ENCODE measurements around the gene ZNF579. TPM values are rescaled to one million over a fixed set of nuclear protein-coding genes. Genes with fewer than 3 reads are reported as not detected.

The ZNF579 gene
- total and polyA plus RNA-seq, 4 donors = 2.1 to 25.3 (median 17.4) TPM

DNA sequence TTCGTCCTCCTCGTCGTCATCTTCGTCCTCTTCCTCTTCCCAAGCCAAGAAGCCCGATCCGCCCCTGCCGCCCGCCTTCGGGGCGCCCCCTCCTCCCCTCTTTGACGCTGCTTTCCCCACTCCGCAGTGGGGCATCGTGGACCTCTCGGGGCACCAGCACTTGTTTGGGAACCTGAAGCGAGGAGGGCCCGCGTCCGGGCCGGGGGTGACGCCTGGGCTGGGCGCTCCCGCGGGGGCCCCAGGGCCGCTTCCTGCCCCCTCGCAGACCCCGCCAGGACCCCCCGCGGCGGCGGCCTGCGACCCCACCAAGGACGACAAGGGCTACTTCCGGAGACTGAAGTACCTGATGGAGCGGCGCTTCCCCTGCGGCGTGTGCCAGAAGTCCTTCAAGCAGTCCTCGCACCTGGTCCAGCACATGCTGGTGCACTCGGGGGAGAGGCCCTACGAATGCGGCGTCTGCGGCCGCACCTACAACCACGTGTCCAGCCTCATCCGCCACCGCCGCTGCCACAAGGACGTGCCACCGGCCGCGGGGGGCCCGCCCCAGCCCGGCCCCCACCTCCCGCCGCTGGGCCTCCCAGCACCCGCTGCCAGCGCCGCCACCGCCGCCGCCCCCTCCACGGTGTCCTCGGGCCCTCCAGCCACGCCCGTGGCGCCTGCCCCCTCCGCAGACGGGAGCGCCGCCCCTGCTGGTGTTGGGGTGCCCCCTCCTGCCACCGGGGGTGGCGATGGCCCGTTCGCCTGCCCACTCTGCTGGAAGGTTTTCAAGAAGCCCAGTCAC is 33.5 kb upstream of the ZNF579 start:
- Histone ChIP-seq H3K27me3 (ENCODE audit: control insufficient read depth, insufficient read depth, low read length) (no peaks in the 10 kb centered on the region), H3K36me3 (ENCODE audit: control insufficient read depth, insufficient read depth, low read length) (peaks cover 63% of the 10 kb centered on the region), H3K4me1 (ENCODE audit: control insufficient read depth, insufficient read depth, low read length) (no peaks in the 10 kb centered on the region), H3K4me3 (ENCODE audit: low read depth, low read length) (no peak overlapping the region), H3K9me3 (ENCODE audit: control insufficient read depth, insufficient read depth, low read length) (no peaks in the 10 kb centered on the region), H3K27ac (ENCODE audit: low read depth, low read length) (no peak overlapping the region)
- no peak for DNase-seq (ENCODE audit: low read depth in 4 of 6, low spot score in 6 of 6)
- WGBS (ENCODE audit: insufficient coverage) = 96% methylated on average over 63 of the region's 75 CpGs

DNA sequence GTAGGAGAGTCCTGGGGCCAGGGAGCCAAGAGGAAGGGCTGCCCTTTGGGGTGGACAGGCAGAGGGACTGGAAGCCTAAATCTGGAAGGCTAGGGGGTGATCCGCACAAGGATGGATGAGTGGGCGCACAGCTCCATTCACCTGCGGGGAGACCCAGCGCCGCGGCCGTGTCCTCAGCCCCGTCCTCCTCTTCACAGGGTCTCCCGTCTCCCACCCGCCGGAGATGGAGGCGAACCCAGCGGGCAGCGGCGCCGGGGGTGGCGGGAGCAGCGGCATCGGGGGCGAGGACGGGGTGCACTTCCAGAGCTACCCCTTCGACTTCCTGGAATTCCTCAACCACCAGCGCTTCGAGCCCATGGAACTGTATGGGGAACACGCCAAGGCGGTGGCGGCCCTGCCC is 32.7 kb upstream of the ZNF579 start:
- H3K27ac ChIP-seq (ENCODE audit: low read depth, low read length) = no peak overlapping the region
- H3K36me3 ChIP-seq (ENCODE audit: control insufficient read depth, insufficient read depth, low read length) = peaks cover 62% of the 10 kb centered on the region
- no peaks in the 10 kb centered on the region for H3K27me3 ChIP-seq (ENCODE audit: control insufficient read depth, insufficient read depth, low read length)
- no peak overlapping the region for H3K4me3 ChIP-seq (ENCODE audit: low read depth, low read length)
- H3K9me3 ChIP-seq (ENCODE audit: control insufficient read depth, insufficient read depth, low read length) = no peaks in the 10 kb centered on the region
- WGBS (ENCODE audit: insufficient coverage) = 97% methylated on average over 18 of the region's 27 CpGs
- no peaks in the 10 kb centered on the region for H3K4me1 ChIP-seq (ENCODE audit: control insufficient read depth, insufficient read depth, low read length)
- DNase-seq (ENCODE audit: low read depth in 4 of 6, low spot score in 6 of 6) = no peak

DNA sequence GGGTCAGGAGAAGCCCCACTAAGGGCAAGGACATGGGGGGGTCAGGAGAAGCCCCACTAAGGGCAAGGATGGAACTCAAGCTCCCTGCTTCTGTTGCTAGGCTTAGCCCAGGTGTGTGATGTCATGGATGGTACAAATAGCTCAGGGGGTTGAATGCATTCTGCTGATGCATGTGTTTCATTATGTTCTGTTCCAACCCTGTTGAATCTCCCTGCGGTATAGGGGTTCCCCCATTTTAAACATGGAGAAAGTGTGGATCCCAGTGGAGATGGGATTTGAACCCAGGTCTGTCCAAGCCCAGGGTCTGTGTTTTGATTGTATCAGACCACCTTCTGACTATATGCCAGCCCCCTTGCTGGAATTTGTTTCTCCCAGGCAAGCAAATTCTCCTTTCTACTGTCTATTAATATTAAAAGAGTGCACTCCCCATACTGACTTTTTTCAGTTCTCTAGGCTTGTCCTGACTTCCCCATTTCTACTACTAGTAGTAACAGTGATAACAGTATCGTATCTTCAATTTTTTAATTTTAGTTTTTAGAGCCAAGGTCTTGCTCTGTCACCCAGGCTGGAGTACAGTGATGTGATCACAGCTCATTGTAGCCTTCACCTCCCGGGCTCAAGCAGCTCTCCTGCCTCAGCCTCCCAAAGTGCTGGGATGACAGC is 31.5 kb upstream of the ZNF579 start:
- Histone ChIP-seq H3K27me3 (ENCODE audit: control insufficient read depth, insufficient read depth, low read length) (no peaks in the 10 kb centered on the region), H3K9me3 (ENCODE audit: control insufficient read depth, insufficient read depth, low read length) (no peaks in the 10 kb centered on the region), H3K36me3 (ENCODE audit: control insufficient read depth, insufficient read depth, low read length) (peaks cover 58% of the 10 kb centered on the region), H3K27ac (ENCODE audit: low read depth, low read length) (no peak overlapping the region), H3K4me3 (ENCODE audit: low read depth, low read length) (no peak overlapping the region), H3K4me1 (ENCODE audit: control insufficient read depth, insufficient read depth, low read length) (peaks cover 3% of the 10 kb centered on the region)
- 100% methylated on average over 2 of the region's 3 CpGs for WGBS (ENCODE audit: insufficient coverage)
- DNase-seq (ENCODE audit: low read depth in 4 of 6, low spot score in 6 of 6) = no peak

DNA sequence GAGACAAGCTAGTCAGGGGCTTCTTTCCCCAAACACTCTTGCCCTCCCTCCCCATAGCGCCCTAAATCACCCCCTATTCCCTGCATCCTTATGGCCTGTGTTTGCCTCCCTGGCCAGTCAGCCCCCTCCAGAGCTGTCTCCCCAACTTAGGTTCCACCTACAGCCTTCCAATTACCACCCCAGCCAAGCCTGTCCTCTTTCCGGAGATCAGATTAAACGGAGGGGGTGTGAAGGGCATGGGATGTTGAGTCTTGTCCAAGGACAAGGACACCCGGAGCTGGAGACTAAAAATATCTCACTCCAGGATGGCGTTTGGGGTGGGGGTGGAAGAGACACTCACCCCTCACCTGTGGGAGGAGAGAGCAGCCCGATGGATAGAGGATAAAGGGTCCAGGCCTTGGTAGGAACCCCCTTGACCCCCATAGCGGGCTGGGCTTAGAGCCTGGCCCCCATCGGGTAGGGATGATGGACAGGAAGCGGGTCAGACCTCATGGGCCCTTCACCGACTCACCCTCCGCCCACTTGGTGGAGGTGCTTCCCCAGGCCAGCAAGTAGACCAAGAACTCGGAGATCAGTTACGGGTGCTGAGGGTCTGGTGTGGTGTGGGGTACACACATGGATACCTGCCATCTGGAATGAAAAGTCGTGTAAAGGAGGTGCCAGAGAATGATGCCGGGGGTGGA is 30.8 kb upstream of the ZNF579 start:
- 96% methylated on average over 10 of the region's 15 CpGs for WGBS (ENCODE audit: insufficient coverage)
- Histone ChIP-seq H3K4me3 (ENCODE audit: low read depth, low read length) (no peak overlapping the region), H3K4me1 (ENCODE audit: control insufficient read depth, insufficient read depth, low read length) (peaks cover 9% of the 10 kb centered on the region), H3K36me3 (ENCODE audit: control insufficient read depth, insufficient read depth, low read length) (peaks cover 56% of the 10 kb centered on the region), H3K27ac (ENCODE audit: low read depth, low read length) (no peak overlapping the region), H3K27me3 (ENCODE audit: control insufficient read depth, insufficient read depth, low read length) (no peaks in the 10 kb centered on the region), H3K9me3 (ENCODE audit: control insufficient read depth, insufficient read depth, low read length) (no peaks in the 10 kb centered on the region)
- no peak for DNase-seq (ENCODE audit: low read depth in 4 of 6, low spot score in 6 of 6)

DNA sequence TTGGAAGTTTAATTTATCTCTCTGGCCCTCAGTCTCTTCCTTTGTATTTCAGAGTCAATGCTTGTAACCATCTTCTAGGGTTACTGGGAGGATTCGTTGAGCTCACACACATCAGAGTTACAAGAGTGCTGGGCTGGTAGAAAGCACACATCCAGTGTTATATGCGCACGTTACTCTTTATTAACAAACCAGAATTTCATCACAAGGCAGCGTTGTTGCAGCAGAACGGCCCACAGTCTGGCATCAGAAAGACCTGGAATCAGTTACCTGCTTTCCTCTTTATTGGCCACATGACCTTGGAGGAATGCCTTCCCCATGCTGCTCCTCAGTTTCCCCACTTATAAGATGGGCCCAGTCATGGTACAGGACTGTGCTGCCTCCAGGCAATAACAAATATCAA is 28.7 kb upstream of the ZNF579 start:
- H3K27ac ChIP-seq (ENCODE audit: low read depth, low read length) = no peak overlapping the region
- 100% methylated on average over 5 of the region's 5 CpGs for WGBS (ENCODE audit: insufficient coverage)
- H3K4me1 ChIP-seq (ENCODE audit: control insufficient read depth, insufficient read depth, low read length) = peaks cover 22% of the 10 kb centered on the region
- no peak for DNase-seq (ENCODE audit: low read depth in 4 of 6, low spot score in 6 of 6)
- H3K9me3 ChIP-seq (ENCODE audit: control insufficient read depth, insufficient read depth, low read length) = no peaks in the 10 kb centered on the region
- H3K36me3 ChIP-seq (ENCODE audit: control insufficient read depth, insufficient read depth, low read length) = peaks cover 36% of the 10 kb centered on the region
- no peak overlapping the region for H3K4me3 ChIP-seq (ENCODE audit: low read depth, low read length)
- H3K27me3 ChIP-seq (ENCODE audit: control insufficient read depth, insufficient read depth, low read length) = no peaks in the 10 kb centered on the region

DNA sequence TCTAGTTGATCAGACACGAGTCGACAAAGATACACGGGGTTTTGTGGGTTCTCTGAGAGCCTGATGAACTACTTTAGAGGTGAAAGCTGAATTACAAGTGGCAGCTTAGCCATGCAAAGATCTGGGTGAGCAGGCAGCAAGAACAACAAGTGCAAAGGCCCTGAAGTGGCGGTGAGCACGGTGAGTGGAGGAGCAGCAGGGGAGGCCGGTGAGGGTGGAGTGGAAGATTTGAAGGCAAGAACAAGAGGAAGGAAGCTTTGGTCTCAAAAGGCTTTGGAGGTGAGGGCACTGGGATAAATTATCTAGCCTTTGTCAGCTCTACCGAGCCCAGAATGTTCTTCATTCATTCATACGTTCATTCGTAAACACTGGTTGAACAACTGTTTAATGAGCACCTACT is 26.2 kb upstream of the ZNF579 start:
- Histone ChIP-seq H3K36me3 (ENCODE audit: control insufficient read depth, insufficient read depth, low read length) (peaks cover 30% of the 10 kb centered on the region), H3K9me3 (ENCODE audit: control insufficient read depth, insufficient read depth, low read length) (no peaks in the 10 kb centered on the region), H3K4me1 (ENCODE audit: control insufficient read depth, insufficient read depth, low read length) (peaks cover 28% of the 10 kb centered on the region), H3K27me3 (ENCODE audit: control insufficient read depth, insufficient read depth, low read length) (no peaks in the 10 kb centered on the region), H3K4me3 (ENCODE audit: low read depth, low read length) (no peak overlapping the region), H3K27ac (ENCODE audit: low read depth, low read length) (no peak overlapping the region)
- DNase-seq (ENCODE audit: low read depth in 4 of 6, low spot score in 6 of 6) = no peak
- 87% methylated on average over 6 of the region's 9 CpGs for WGBS (ENCODE audit: insufficient coverage)

DNA sequence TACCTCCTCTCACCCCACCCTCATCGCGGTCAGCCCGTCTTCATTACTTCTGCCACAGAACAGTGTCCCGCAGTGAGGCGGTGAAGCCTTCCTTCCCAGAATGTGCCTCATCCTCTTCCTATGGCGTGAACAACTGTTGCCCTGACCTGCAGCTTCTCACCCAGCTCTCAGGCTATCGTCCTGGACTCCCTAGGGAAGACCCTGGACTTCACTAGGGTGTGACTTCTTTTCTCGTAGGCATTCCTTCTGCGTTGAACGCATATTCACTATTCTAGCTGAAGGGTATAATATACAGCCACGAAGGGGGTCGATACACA is 25.8 kb upstream of the ZNF579 start:
- Histone ChIP-seq H3K4me1 (ENCODE audit: control insufficient read depth, insufficient read depth, low read length) (peaks cover 28% of the 10 kb centered on the region), H3K4me3 (ENCODE audit: low read depth, low read length) (peak overlapping the region; percentile 80), H3K27me3 (ENCODE audit: control insufficient read depth, insufficient read depth, low read length) (no peaks in the 10 kb centered on the region), H3K9me3 (ENCODE audit: control insufficient read depth, insufficient read depth, low read length) (no peaks in the 10 kb centered on the region), H3K36me3 (ENCODE audit: control insufficient read depth, insufficient read depth, low read length) (peaks cover 26% of the 10 kb centered on the region), H3K27ac (ENCODE audit: low read depth, low read length) (peak overlapping the region; percentile 93)
- no peak for DNase-seq (ENCODE audit: low read depth in 4 of 6, low spot score in 6 of 6)
- WGBS (ENCODE audit: insufficient coverage) = 31% methylated on average over 12 of the region's 12 CpGs

DNA sequence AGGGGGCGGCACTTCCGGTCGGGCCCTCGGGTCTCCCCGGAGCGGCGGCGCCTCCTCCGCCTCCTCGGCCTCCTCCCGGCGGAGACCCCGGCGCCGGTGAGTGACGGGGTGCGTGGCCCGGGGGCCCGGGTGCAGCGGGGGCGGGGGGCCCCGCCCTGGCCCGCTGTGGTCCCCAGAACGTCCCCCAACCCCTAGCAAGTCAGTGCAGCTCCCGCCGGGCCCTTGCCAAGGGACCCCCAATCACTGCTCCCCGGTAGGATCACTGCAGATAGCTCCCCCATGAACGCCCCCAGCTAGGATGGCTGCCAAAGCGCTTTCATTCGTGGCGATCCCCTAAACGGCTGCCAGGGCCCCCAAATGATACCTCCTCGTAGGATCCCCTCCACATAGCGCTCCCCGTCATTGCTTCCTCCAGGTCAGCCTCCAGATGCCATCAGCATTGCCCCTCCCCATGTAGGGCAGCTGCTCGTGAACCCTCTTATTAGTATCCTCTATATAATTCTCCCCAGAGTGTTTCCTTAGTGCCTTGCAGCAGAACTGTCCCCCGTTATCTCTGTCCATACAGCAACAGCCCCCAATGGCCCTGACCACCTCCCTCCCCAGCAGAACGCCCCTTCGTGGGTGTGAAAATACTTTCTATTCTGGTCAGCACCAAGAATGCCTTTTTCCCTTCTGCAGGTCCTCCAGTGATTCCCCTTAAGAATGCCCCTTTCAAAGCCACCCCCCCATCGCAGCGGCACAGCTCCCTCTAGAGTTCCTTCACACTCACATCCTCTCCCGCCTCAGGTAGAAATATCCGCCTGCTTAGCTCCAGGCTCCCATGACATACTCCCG is 25.2 kb upstream of the ZNF579 start, which contains the start of gene ZNF865:
Gene ZNF865 (plus strand): TSS at position 11 of the 834 bp plus-strand sequence. CDS start 7,972 bp downstream, outside the sequence.
- H3K9me3 ChIP-seq (ENCODE audit: control insufficient read depth, insufficient read depth, low read length) = no peaks in the 10 kb centered on the region
- peak within 1 kb of the TSS; percentile 98 for H3K27ac ChIP-seq (ENCODE audit: low read depth, low read length)
- peak within 1 kb of the TSS; percentile 80 for H3K4me3 ChIP-seq (ENCODE audit: low read depth, low read length)
- peaks cover 26% of the 10 kb centered on the region for H3K36me3 ChIP-seq (ENCODE audit: control insufficient read depth, insufficient read depth, low read length)
- no peaks in the 10 kb centered on the region for H3K27me3 ChIP-seq (ENCODE audit: control insufficient read depth, insufficient read depth, low read length)
- 0% methylated on average over 43 of the region's 44 CpGs for WGBS (ENCODE audit: insufficient coverage)
- DNase-seq (ENCODE audit: low read depth in 4 of 6, low spot score in 6 of 6) = peak in 3 of 6 donors; percentile 54 to 87 (median 85)
- peaks cover 31% of the 10 kb centered on the region for H3K4me1 ChIP-seq (ENCODE audit: control insufficient read depth, insufficient read depth, low read length)

DNA sequence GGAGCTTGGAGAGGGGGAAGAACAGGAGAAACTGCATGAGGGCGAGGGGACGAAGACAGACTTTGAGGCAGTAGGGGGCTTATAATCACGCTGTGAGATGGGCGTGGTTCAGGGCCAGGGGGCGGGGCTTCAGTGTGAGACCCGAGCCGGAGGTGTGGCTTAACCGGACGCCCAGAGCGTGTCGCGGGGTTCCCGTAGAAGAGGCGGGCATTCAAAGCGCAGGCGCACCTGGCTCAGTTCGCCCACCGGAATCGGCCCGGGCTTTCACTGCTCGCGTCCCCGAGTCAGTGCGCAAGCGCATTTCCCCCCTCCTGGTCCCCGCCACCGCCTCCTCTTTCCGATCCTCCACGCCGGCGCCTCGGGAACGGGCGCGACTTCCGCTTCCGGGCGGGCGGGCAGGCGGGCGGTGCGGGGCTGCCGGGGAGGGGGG is 24.6 kb upstream of the ZNF579 start:
- Histone ChIP-seq H3K4me1 (ENCODE audit: control insufficient read depth, insufficient read depth, low read length) (peaks cover 34% of the 10 kb centered on the region), H3K36me3 (ENCODE audit: control insufficient read depth, insufficient read depth, low read length) (peaks cover 22% of the 10 kb centered on the region), H3K9me3 (ENCODE audit: control insufficient read depth, insufficient read depth, low read length) (no peaks in the 10 kb centered on the region), H3K27ac (ENCODE audit: low read depth, low read length) (peak overlapping the region; percentile 98), H3K4me3 (ENCODE audit: low read depth, low read length) (peak overlapping the region; percentile 56), H3K27me3 (ENCODE audit: control insufficient read depth, insufficient read depth, low read length) (no peaks in the 10 kb centered on the region)
- under 1% methylated on average over 21 of the region's 43 CpGs for WGBS (ENCODE audit: insufficient coverage)
- peak; percentile 89 to 99 (median 96) for DNase-seq (ENCODE audit: low read depth in 4 of 6, low spot score in 6 of 6)

Data from spinal cord (tissue), 10 donors.